ENCODE measurements around the gene LRRC32.

LRRC32 gene

GRCh38 chr11:76680518-76681425 is 10.2 kb upstream of the LRRC32 start:
- peak; percentile 54 for DNase-seq (ENCODE audit: low spot score)

GRCh38 chr11:76678321-76678720 is 7.8 kb upstream of the LRRC32 start:
- DNase-seq (ENCODE audit: low spot score), result no peak

- no peak for DNase-seq (ENCODE audit: low spot score)
Observed at GRCh38 chr11:76677458-76677765, 6.9 kb upstream of the LRRC32 start.

GRCh38 chr11:76676636-76677457 is 6.3 kb upstream of the LRRC32 start:
- no peak for DNase-seq (ENCODE audit: low spot score)

GRCh38 chr11:76674517-76675400 is 4.2 kb upstream of the LRRC32 start:
- DNase-seq (ENCODE audit: low spot score), result peak; percentile 48

- no peak for DNase-seq (ENCODE audit: low spot score)
Observed at GRCh38 chr11:76673176-76674142, 2.9 kb upstream of the LRRC32 start.

GRCh38 chr11:76672431-76673175 is 2.1 kb upstream of the LRRC32 start:
- peak; percentile 61 for DNase-seq (ENCODE audit: low spot score)

- no peak for DNase-seq (ENCODE audit: low spot score)
Observed at GRCh38 chr11:76671626-76672309, 1.2 kb upstream of the LRRC32 start.

GRCh38 chr11:76671237-76671592 is 668 bp upstream of the LRRC32 start:
- no peak for DNase-seq (ENCODE audit: low spot score)

GRCh38 chr11:76669901-76670484 is 554 bp downstream of the LRRC32 start:
- peak; percentile 49 for DNase-seq (ENCODE audit: low spot score)

GRCh38 chr11:76668362-76669155 is 2.0 kb downstream of the LRRC32 start:
- DNase-seq (ENCODE audit: low spot score), result no peak

GRCh38 chr11:76667856-76668255 is 2.7 kb downstream of the LRRC32 start:
- no peak for DNase-seq (ENCODE audit: low spot score)

- no peak for DNase-seq (ENCODE audit: low spot score)
Observed at GRCh38 chr11:76667271-76667818, 3.2 kb downstream of the LRRC32 start.

GRCh38 chr11:76666830-76667229 is 3.7 kb downstream of the LRRC32 start:
- DNase-seq (ENCODE audit: low spot score), result no peak

GRCh38 chr11:76666408-76666807 is 4.1 kb downstream of the LRRC32 start:
- DNase-seq (ENCODE audit: low spot score), result no peak

- DNase-seq (ENCODE audit: low spot score), result no peak
Observed at GRCh38 chr11:76665921-76666351, 4.6 kb downstream of the LRRC32 start.

- no peak for DNase-seq (ENCODE audit: low spot score)
Observed at GRCh38 chr11:76665172-76665571, 5.4 kb downstream of the LRRC32 start.

- DNase-seq (ENCODE audit: low spot score), result no peak
Observed at GRCh38 chr11:76664578-76665061, 5.9 kb downstream of the LRRC32 start.

All from kidney tubule cell (primary cell).